CD4-positive, alpha-beta T cell (primary cell): Measurements from ENCODE around the gene ACBD6. TPM values are rescaled to one million over a fixed set of nuclear protein-coding genes. Genes with fewer than 3 reads are reported as not detected.

Experiments used
- ATAC-seq: fragments of 200-7000 bp; cut with Tn5 transposase; one replicate; pipeline ENCODE4 v1.10.0; 2022; ENCODE audit warnings: mild to moderate bottlenecking; ENCODE audit not compliant: poor library complexity
- CTCF ChIA-PET: fragments of 350-600 bp; sonication (Branson Sonifier 250); formaldehyde crosslinking; loops from one replicate; lab custom pipeline; 2021; ENCODE audit warnings: antibody characterized with exemption, inconsistent platforms; lab: Charles Lee
- POLR2A ChIA-PET: fragments of 350-600 bp; sonication (Branson Sonifier 250); formaldehyde crosslinking; loops from one replicate; lab custom pipeline; 2021; ENCODE audit warnings: antibody characterized with exemption, inconsistent platforms; lab: Charles Lee
- DNase-seq, 14 experiments: peaks; one replicate each; pipeline ENCODE4 v3.0.0-alpha.2; 2013 to 2020; ENCODE audit warnings: mixed read lengths in 2 of 14
- H3K27ac ChIP-seq, 2 donors: one replicate each; pipeline versions ENCODE4 v1.5.1 to v1.7.0; 2013; ENCODE audit warnings: low read length in 2 of 2, low read depth in 1 of 2, mild to moderate bottlenecking in 1 of 2
- H3K27me3 ChIP-seq, 2 experiments: 1 replicate in 1 of 2; 2 replicates in 1 of 2; pipeline versions ENCODE4 v1.6.1 to v1.7.0; 2013; ENCODE audit warnings: low read length in 2 of 2, control low read depth in 1 of 2, mild to moderate bottlenecking in 1 of 2, moderate library complexity in 1 of 2; ENCODE audit not compliant: insufficient read depth in 2 of 2, control insufficient read depth in 1 of 2
- H3K36me3 ChIP-seq: one replicate; pipeline ENCODE4 v1.6.1; 2013; ENCODE audit warnings: low read length, control low read depth; ENCODE audit not compliant: insufficient read depth
- H3K4me1 ChIP-seq: one replicate; pipeline ENCODE4 v1.6.1; 2013; ENCODE audit warnings: low read length, control low read depth; ENCODE audit not compliant: insufficient read depth
- H3K4me3 ChIP-seq: one replicate; pipeline ENCODE4 v1.5.1; 2013; ENCODE audit warnings: mild to moderate bottlenecking, low read length, moderate library complexity
- H3K9me3 ChIP-seq, 2 experiments: 1 replicate in 1 of 2; 2 replicates in 1 of 2; pipeline versions ENCODE4 v1.6.1 to v1.7.0; 2013; ENCODE audit warnings: low read length in 2 of 2, mild to moderate bottlenecking in 2 of 2, control low read depth in 1 of 2, moderate library complexity in 1 of 2; ENCODE audit not compliant: control insufficient read depth in 1 of 2, insufficient read depth in 1 of 2
- H3K27ac Mint-ChIP-seq: one replicate; pipeline ENCODE4 v1.8.0; 2020; ENCODE audit warnings: mixed read lengths
- H3K27me3 Mint-ChIP-seq: one replicate; pipeline ENCODE4 v1.8.0; 2021; ENCODE audit warnings: mixed read lengths
- H3K36me3 Mint-ChIP-seq: one replicate; pipeline ENCODE4 v1.8.0; 2021; ENCODE audit warnings: low read depth, mixed read lengths
- H3K4me1 Mint-ChIP-seq: one replicate; pipeline ENCODE4 v1.8.0; 2021; ENCODE audit warnings: low read depth, mixed read lengths
- H3K4me3 Mint-ChIP-seq: one replicate; pipeline ENCODE4 v1.8.0; 2020; ENCODE audit warnings: mild to moderate bottlenecking, mixed read lengths
- H3K9me3 Mint-ChIP-seq: one replicate; pipeline ENCODE4 v1.8.0; 2020; ENCODE audit warnings: mixed read lengths
- CTCF ChIP-seq: fragments of 200-600 bp; IDR thresholded peaks from one replicate; pipeline ENCODE4 v1.8.0; 2022; ENCODE audit warnings: antibody characterized with exemption, mild to moderate bottlenecking
- intact Hi-C, 2 experiments: fragments of 100-400 bp; cut with DNase I in 1 of 2; cut with micrococcal nuclease in 1 of 2; formaldehyde crosslinking; loops; one replicate each; pipeline versions ENCODE4 v1.15.1 to v1.9.0; 2023 to 2025; cut with DNase I, micrococcal nuclease
- total RNA-seq, 174 experiments: library from RNA in 2 of 174; stranded (reverse) in 2 of 174; gene quantifications; one replicate each; pipeline ENCODE4 v1.2.3 and lab custom pipeline; 2021 to 2026

Gene ACBD6
- total RNA-seq, 2 experiments from 2014 or later, result 28.2 to 28.8 TPM

GRCh38 chr1:180295999-180296398 is 206.4 kb downstream of the ACBD6 start:
- Histone ChIP-seq H3K36me3 (no peaks in the 10 kb centered on the region), H3K9me3 (peaks cover 0 to 5% of the 10 kb centered on the region in 2 experiments), H3K27ac (no peak overlapping the region), H3K27me3 (no peaks in the 10 kb centered on the region), H3K4me1 (no peaks in the 10 kb centered on the region), H3K4me3 (no peak overlapping the region)
- POLR2A ChIA-PET, result no interaction called here
- Mint-ChIP-seq H3K27me3 (no peaks in the 10 kb centered on the region), H3K4me1 (peaks cover 36% of the 10 kb centered on the region), H3K9me3 (peaks cover 2% of the 10 kb centered on the region), H3K27ac (no peak overlapping the region), H3K36me3 (peaks cover 23% of the 10 kb centered on the region), H3K4me3 (no peak overlapping the region)
- no peak for TF ChIP-seq CTCF
- DNase-seq (no peak), ATAC-seq (no peak)
- CTCF ChIA-PET, result no interaction called here
- intact Hi-C loops, result no loop called here

- peaks cover 49% of the 10 kb centered on the region for H3K4me1 Mint-ChIP-seq
- H3K27me3 Mint-ChIP-seq, result no peaks in the 10 kb centered on the region
- Histone ChIP-seq H3K27me3 (no peaks in the 10 kb centered on the region), H3K9me3 (peaks cover 0 to 5% of the 10 kb centered on the region in 2 experiments), H3K36me3 (no peaks in the 10 kb centered on the region), H3K27ac (no peak overlapping the region), H3K4me3 (no peak overlapping the region), H3K4me1 (no peaks in the 10 kb centered on the region)
- intact Hi-C loops, result no loop called here
- no peak for TF ChIP-seq CTCF
- no peak for ATAC-seq
- ChIA-PET CTCF (no interaction called here), POLR2A (no interaction called here)
- H3K27ac Mint-ChIP-seq, result no peak overlapping the region
- no peak for DNase-seq
- no peak overlapping the region for H3K4me3 Mint-ChIP-seq
- peaks cover 31% of the 10 kb centered on the region for H3K36me3 Mint-ChIP-seq
- H3K9me3 Mint-ChIP-seq, result peaks cover 2% of the 10 kb centered on the region
Measured at GRCh38 chr1:180294711-180295110, 207.7 kb downstream of the ACBD6 start.

GRCh38 chr1:180291004-180291403 is 211.4 kb downstream of the ACBD6 start:
- no peak for ATAC-seq
- H3K9me3 ChIP-seq, result peaks cover 0 to 5% of the 10 kb centered on the region in 2 experiments
- H3K27ac Mint-ChIP-seq, result peak overlapping the region; percentile 25
- no peak overlapping the region for H3K4me3 Mint-ChIP-seq
- H3K27me3 Mint-ChIP-seq, result no peaks in the 10 kb centered on the region
- POLR2A ChIA-PET, result no interaction called here
- no peak for TF ChIP-seq CTCF
- H3K4me1 ChIP-seq, result no peaks in the 10 kb centered on the region
- no peak for DNase-seq
- CTCF ChIA-PET, result no interaction called here
- no peak overlapping the region for H3K27ac ChIP-seq
- H3K27me3 ChIP-seq, result no peaks in the 10 kb centered on the region
- intact Hi-C loops, result no loop called here
- H3K4me1 Mint-ChIP-seq, result peaks cover 36% of the 10 kb centered on the region
- H3K4me3 ChIP-seq, result no peak overlapping the region
- H3K36me3 Mint-ChIP-seq, result peaks cover 40% of the 10 kb centered on the region
- H3K9me3 Mint-ChIP-seq, result peaks cover 2% of the 10 kb centered on the region
- peaks cover 3% of the 10 kb centered on the region for H3K36me3 ChIP-seq
